T-helper 9 cell (primary cell): Measurements from ENCODE around the gene CYTH1.

Source experiments
- DNase-seq: peaks from one replicate; pipeline ENCODE4 v3.0.0-alpha.2; 2020

The CYTH1 gene

GRCh38 chr17:78804777-78805176 is 22.7 kb upstream of the CYTH1 start:
- no peak for DNase-seq

GRCh38 chr17:78803186-78803845 is 21.2 kb upstream of the CYTH1 start:
- DNase-seq: no peak

- no peak for DNase-seq
Measured at GRCh38 chr17:78802459-78802858, 20.4 kb upstream of the CYTH1 start.

DNA sequence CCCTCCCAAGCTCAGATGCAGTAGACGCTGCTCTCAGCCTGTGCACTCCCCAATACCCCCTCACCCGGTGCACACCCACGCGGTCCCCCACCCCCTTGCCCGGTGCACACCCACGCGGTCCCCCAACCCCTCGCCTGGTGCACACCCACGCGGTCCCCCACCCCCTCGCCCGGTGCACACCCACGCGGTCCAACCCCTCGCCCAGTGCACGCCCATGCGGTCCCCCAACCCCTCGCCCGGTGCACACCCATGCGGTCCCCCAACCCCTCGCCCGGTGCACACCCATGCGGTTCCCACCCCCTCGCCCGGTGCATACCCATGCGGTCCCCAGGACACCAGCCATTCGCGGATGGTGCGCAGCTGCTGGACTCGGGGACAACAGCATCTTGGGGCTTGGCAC is 19.9 kb upstream of the CYTH1 start:
- no peak for DNase-seq

GRCh38 chr17:78800132-78800931 is 18.3 kb upstream of the CYTH1 start:
- no peak for DNase-seq

GRCh38 chr17:78798695-78799559 is 16.9 kb upstream of the CYTH1 start:
- DNase-seq: no peak

- DNase-seq: no peak
Measured at GRCh38 chr17:78797691-78798585, 15.9 kb upstream of the CYTH1 start.

GRCh38 chr17:78797213-78797612 is 15.1 kb upstream of the CYTH1 start:
- DNase-seq: no peak

- DNase-seq: no peak
Measured at GRCh38 chr17:78796517-78796900, 14.4 kb upstream of the CYTH1 start.

- DNase-seq: no peak
Measured at GRCh38 chr17:78795861-78796516, 13.9 kb upstream of the CYTH1 start.

DNA sequence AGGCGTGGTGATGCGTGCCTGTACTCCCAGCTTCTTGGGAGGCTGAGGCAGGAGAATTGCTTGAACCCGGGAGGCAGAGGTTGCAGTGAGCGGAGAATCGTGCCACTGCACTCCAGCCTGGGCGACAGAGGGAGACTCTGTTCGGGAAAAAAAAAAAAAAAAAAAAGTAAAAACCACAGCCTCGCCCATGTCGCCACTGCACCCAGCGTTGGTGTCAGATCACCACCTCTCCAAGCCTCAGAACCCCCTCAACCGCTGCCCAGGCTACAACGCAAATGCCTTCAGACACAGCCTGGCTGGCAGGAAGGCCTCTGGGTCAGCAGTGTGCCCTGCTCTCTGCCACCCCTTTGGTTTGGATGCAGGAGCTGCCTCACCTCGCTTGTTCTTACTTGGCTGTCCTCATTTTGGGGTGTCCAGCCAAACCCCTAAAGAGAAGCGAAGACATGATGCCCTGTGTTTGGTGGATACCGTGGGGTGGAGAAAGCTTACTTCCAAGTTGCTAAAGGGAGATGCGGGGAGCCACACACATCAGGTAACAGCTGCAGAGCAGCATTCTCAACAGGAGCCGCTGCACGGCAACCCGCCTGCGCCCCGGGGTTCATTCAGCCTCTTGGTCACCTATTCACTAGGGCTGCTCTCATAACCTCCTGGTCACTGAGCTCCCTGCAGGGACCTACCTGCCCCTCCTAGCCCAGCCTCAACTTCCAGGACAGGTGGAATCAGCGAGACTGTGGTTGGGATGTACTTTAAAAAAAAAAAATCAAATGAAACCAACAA is 13.0 kb upstream of the CYTH1 start:
- no peak for DNase-seq

GRCh38 chr17:78794399-78794798 is 12.3 kb upstream of the CYTH1 start:
- DNase-seq: no peak

GRCh38 chr17:78793968-78794367 is 11.9 kb upstream of the CYTH1 start:
- no peak for DNase-seq

GRCh38 chr17:78793415-78793814 is 11.3 kb upstream of the CYTH1 start:
- DNase-seq: no peak

GRCh38 chr17:78791840-78792709 is 10.0 kb upstream of the CYTH1 start:
- no peak for DNase-seq

DNA sequence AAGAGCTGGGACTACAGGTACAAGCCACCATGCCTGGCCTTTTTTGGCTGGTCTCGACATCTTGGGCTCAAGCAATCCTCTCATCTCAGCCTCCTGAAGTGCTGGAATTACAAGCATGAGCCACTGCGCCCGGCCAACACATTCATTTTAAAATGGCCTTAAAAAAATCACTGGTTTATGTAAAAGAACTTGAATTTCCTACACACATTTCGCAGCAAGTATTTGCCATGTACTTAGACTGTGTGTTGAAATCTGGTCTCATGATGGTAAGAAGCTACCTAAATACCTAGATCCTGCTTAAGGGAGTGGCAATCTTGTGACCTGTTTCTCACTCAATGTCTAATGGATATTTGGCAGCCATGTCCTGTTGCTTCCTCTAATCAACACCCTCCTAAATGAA is 8.5 kb upstream of the CYTH1 start:
- DNase-seq: no peak

- peak; percentile 44 for DNase-seq
Measured at GRCh38 chr17:78789663-78790181, 7.6 kb upstream of the CYTH1 start.

DNA sequence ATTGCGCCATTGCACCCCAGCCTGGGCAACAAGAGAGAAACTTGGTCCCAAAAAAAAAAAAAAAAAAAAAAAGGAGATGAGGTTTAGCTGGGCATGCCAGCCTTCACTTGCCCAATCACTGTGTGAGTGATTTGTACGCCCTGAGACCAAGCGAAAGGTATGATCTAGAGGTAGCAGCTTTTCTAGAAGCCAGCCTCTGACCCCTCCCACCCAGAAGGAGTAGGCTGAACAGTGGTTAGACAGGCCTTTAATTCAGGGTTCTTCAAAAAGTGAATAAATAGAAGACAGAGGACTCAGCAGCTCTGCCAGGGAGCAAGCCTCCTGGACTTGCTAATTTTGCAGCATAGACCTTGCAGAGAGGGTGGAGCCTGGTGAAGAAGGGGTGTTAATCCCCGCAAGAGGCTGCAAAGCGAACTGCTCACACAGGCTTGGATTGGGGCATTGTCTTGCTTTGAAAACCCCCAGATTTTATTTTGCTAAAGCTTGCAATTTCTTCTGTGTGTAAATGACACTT is 7.1 kb upstream of the CYTH1 start:
- no peak for DNase-seq

GRCh38 chr17:78788451-78788850 is 6.4 kb upstream of the CYTH1 start:
- no peak for DNase-seq

DNA sequence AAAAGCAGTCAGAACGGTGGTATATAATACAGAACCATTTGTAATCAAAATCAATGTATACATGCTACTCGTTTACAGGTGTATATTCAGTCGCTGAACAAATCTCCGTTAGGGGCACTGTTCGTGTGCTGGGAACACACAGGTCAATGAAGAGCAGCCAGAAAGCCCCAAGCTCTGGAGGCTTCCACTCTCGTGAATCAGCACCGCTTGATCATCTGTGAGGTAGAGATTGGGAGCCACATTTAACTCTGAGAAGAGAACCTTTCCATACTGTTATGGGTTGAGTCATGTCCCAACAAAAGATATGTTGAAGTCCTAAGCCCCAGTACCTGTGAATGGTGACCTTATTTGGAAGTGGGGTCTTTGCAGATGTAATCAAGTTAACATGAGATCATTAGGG is 5.4 kb upstream of the CYTH1 start:
- no peak for DNase-seq
